A673 (cell line): ENCODE results near the gene RPL36A. TPM values are rescaled to one million over a fixed set of nuclear protein-coding genes. Genes with fewer than 3 reads are reported as not detected.

Experiments
- BruUV-seq: library from RNA; stranded (reverse); fragments of 400-500 nt; replicated peaks from 2 replicates; lab custom pipeline; 2021; lab: Mats Ljungman, UMichigan
- CTCF ChIA-PET: fragments of 300-600 bp; sonication (Branson Sonifier 250); formaldehyde crosslinking; loops from one replicate; lab custom pipeline; 2022; ENCODE audit warnings: antibody characterized with exemption; lab: Charles Lee
- POLR2A ChIA-PET: fragments of 300-600 bp; sonication (Branson Sonifier 250); formaldehyde crosslinking; loops from one replicate; lab custom pipeline; 2022; ENCODE audit warnings: antibody characterized with exemption; ENCODE audit not compliant: low non-redundant PET; lab: Charles Lee
- DNase-seq: peaks from one replicate; pipeline ENCODE4 v3.0.0-alpha.2; 2015; ENCODE audit warnings: low spot score
- H3K27ac ChIP-seq: fragments of 200-600 bp; sonication (generic); 2 replicates; pipeline ENCODE4 v1.5.1; 2016; ENCODE audit warnings: mixed run types, low read depth, mild to moderate bottlenecking, mixed read lengths, antibody characterized with exemption, low read length; ENCODE audit not compliant: poor library complexity, severe bottlenecking
- H3K27me3 ChIP-seq: fragments of 200-600 bp; sonication (generic); replicated peaks from 2 replicates; pipeline ENCODE4 v1.6.1; 2017; ENCODE audit warnings: mixed run types, low read depth, mild to moderate bottlenecking, mixed read lengths, antibody characterized with exemption, low read length; ENCODE audit not compliant: insufficient read depth, poor library complexity
- H3K36me3 ChIP-seq: fragments of 200-600 bp; sonication (generic); 2 replicates; pipeline ENCODE4 v1.6.1; 2016; ENCODE audit warnings: mixed run types, mild to moderate bottlenecking, mixed read lengths, antibody characterized with exemption, low read length; ENCODE audit not compliant: insufficient read depth, poor library complexity, severe bottlenecking
- H3K4me1 ChIP-seq: fragments of 200-600 bp; sonication (generic); 2 replicates; pipeline ENCODE4 v1.6.1; 2017; ENCODE audit warnings: mixed run types, mild to moderate bottlenecking, mixed read lengths, antibody characterized with exemption, low read length; ENCODE audit not compliant: insufficient read depth, poor library complexity, severe bottlenecking
- H3K4me3 ChIP-seq: fragments of 200-600 bp; sonication (generic); 2 replicates; pipeline ENCODE4 v1.5.1; 2016; ENCODE audit warnings: low read depth, mixed run types, mild to moderate bottlenecking, mixed read lengths, low read length; ENCODE audit not compliant: poor library complexity, severe bottlenecking
- H3K9me3 ChIP-seq: fragments of 200-600 bp; sonication (generic); 2 replicates; pipeline ENCODE4 v1.6.1; 2016; ENCODE audit warnings: mixed run types, low read depth, mild to moderate bottlenecking, mixed read lengths, antibody characterized with exemption, low read length; ENCODE audit not compliant: poor library complexity, severe bottlenecking
- EZH2 ChIP-seq: fragments of 200-600 bp; sonication (generic); IDR thresholded peaks from 2 replicates; pipeline ENCODE4 v1.6.1; 2017; ENCODE audit warnings: borderline replicate concordance, low read depth, mild to moderate bottlenecking, mixed read lengths, antibody characterized with exemption, low read length; ENCODE audit not compliant: poor library complexity, severe bottlenecking
- intact Hi-C: fragments of 100-400 bp; cut with micrococcal nuclease; formaldehyde crosslinking; loops from one replicate; pipeline ENCODE4 v1.10.0; 2022; ENCODE audit not compliant: unreplicated experiment
- total RNA-seq: library from RNA; stranded (reverse); gene quantifications from 2 replicates; pipeline ENCODE4 v1.2.3, GENCODE V29; 2021
- TF ChIP-seq, protein P1 (sequence below): fragments of 300-800, 200-600 bp; sonication (generic); conservative IDR thresholded peaks from 2 replicates; pipeline ENCODE4 v1.5.1; 2017; ENCODE audit warnings: low read depth, mild to moderate bottlenecking, antibody characterized with exemption, low read length, moderate library complexity, mixed read lengths

RPL36A gene
- total RNA-seq, 1 experiment from 2014 or later = 316 TPM

DNA sequence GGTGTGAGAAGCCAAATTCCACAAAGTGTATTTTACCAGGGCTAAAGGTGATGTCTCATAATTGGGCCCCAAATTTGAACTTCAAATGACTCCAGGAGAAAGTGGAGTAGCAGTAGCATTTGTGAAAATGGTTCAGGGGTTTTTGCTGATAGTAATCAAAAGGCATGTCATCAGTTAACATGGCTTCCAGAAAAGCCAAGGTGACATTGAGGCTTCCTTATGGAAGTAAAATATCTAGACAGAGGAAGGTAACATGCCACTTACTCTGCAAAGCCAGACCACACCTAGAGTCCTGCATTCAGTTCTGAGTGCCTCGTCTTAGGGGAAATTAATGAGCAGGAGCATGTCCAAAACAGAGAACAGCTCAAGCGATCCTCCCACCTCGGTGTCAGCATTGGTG, 2.2 kb upstream of the RPL36A start:
- Histone ChIP-seq H3K27ac (no peak overlapping the region), H3K27me3 (no peaks in the 10 kb centered on the region), H3K36me3 (peaks cover 19% of the 10 kb centered on the region), H3K4me3 (no peak overlapping the region), H3K9me3 (no peaks in the 10 kb centered on the region), H3K4me1 (no peaks in the 10 kb centered on the region)
- no TSS peak for BruUV-seq
- ChIA-PET CTCF (interaction anchor here (0.6 kb wide), 1 partner anchor 74 kb away, joined by 4 read pairs; no protein-coding TSS in a partner anchor), POLR2A (no interaction called here)
- no peak for DNase-seq
- TF ChIP-seq EZH2 = no peak
- TF ChIP-seq, protein P1, sequence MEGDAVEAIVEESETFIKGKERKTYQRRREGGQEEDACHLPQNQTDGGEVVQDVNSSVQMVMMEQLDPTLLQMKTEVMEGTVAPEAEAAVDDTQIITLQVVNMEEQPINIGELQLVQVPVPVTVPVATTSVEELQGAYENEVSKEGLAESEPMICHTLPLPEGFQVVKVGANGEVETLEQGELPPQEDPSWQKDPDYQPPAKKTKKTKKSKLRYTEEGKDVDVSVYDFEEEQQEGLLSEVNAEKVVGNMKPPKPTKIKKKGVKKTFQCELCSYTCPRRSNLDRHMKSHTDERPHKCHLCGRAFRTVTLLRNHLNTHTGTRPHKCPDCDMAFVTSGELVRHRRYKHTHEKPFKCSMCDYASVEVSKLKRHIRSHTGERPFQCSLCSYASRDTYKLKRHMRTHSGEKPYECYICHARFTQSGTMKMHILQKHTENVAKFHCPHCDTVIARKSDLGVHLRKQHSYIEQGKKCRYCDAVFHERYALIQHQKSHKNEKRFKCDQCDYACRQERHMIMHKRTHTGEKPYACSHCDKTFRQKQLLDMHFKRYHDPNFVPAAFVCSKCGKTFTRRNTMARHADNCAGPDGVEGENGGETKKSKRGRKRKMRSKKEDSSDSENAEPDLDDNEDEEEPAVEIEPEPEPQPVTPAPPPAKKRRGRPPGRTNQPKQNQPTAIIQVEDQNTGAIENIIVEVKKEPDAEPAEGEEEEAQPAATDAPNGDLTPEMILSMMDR = no peak
- intact Hi-C loops = no loop called here

DNA sequence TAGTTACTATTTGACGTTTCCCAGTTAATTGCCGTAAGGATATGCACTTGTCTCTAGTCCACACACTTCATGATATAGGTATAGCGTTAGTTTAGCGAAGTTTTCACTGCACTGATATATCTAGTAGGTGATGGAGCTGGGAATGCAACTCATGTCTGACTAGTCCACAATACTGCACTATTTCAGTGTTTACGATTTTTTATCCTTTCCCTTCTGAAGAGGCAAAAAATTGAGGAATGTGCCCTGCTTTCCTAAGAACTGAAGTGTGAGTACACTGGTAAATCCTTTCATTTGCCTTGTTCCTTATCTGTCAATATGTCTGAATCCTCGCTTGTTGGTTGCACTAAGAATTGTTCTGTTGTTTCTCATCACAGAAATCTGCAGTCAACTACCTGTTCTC, 1.0 kb downstream of the RPL36A start:
- intact Hi-C loops = no loop called here
- no peaks in the 10 kb centered on the region for H3K4me1 ChIP-seq
- H3K36me3 ChIP-seq = peaks cover 35% of the 10 kb centered on the region
- POLR2A ChIA-PET = no interaction called here
- H3K27ac ChIP-seq = peak overlapping the region; percentile 81
- H3K27me3 ChIP-seq = no peaks in the 10 kb centered on the region
- no peak for DNase-seq
- no peak for TF ChIP-seq EZH2
- TF ChIP-seq, protein P1 = no peak
- no TSS peak for BruUV-seq
- CTCF ChIA-PET = no interaction called here
- H3K4me3 ChIP-seq = peak overlapping the region; percentile 68
- no peaks in the 10 kb centered on the region for H3K9me3 ChIP-seq

DNA sequence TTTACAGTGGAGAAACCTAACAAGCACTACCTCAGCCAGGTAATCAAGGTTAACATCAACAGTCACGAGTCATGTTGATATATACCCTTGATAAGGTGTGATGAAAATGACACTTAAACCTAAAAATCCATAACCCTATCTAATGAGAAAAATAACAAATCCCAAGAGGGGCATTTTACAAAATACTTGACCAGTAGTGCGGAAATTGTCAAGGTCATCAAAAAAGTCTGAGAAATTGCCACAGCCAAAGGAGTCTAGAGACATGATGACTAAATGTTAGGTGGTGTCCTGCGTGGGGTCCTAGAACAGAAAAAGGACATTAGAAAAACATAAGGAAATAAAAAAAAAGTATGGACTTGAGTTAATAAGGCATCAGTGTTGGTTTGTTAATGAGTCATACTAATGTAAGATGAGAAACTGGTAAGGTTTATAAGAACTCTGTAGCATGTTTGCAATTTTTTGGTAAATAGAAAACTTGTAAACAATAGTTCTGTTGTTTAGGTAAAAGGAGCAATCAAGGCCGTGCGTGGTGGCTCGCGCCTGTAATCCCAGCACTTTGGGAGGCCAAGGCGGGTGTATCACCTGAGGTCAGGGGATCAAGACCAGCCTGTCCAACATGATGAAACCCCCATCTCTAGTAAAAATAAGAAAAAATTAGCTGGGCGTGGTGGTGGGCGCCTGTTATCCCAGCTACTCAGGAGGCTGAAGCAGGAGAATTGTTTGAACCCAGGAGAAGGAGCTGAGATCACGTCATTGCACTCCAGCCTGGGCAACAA, 2.9 kb downstream of the RPL36A start:
- Histone ChIP-seq H3K27me3 (no peaks in the 10 kb centered on the region), H3K36me3 (peaks cover 35% of the 10 kb centered on the region), H3K9me3 (no peaks in the 10 kb centered on the region), H3K4me3 (no peak overlapping the region), H3K4me1 (no peaks in the 10 kb centered on the region), H3K27ac (peak overlapping the region; percentile 11)
- BruUV-seq = no TSS peak
- CTCF ChIA-PET = no interaction called here
- intact Hi-C loops = no loop called here
- no peak for TF ChIP-seq EZH2
- POLR2A ChIA-PET = no interaction called here
- no peak for DNase-seq
